HG03558 (cell line): ENCODE data around the gene OR13D1.
A peak's percentile ranks its signal among the peaks of the same experiment; 100 is the strongest.
"Not testable (repeated sequence)": the region's sequence is repeated elsewhere in the genome, so short reads cannot be mapped to it uniquely, and the experiment has no call there.

Experiments used
- ATAC-seq: cut with Tn5 transposase; IDR thresholded peaks from one replicate; pipeline ENCODE4 v1.9.1; 2021; ENCODE audit warnings: moderate number of reproducible peaks; ENCODE audit not compliant: unreplicated experiment; ENCODE audit errors: extremely low read depth

OR13D1 gene, protein sequence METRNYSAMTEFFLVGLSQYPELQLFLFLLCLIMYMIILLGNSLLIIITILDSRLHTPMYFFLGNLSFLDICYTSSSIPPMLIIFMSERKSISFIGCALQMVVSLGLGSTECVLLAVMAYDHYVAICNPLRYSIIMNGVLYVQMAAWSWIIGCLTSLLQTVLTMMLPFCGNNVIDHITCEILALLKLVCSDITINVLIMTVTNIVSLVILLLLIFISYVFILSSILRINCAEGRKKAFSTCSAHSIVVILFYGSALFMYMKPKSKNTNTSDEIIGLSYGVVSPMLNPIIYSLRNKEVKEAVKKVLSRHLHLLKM

DNA sequence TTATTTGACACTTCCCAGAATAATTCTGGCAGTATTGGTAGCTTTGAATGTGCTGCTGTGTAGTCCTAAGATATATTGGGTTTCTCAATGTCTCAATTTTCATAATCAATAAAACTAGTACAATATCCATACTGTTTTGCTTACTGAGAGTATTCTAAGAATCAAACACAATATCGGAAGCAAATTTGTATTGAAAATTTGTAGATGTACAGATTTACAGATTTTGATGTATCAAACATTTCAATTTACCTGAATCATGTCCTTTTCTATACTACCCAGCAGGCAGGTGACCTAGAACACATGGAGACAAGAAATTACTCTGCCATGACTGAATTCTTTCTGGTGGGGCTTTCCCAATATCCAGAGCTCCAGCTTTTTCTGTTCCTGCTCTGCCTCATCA, at the start of gene OR13D1:
OR13D1 (plus strand) TSS at position 301 of the 400 bp plus-strand sequence; CDS start at position 301, 0 bp downstream.
- no peak for ATAC-seq

- no peak for ATAC-seq
Measured at GRCh38 chr9:104658496-104659195, 35.7 kb upstream of the OR13D1 start.

- ATAC-seq: no peak
Measured at GRCh38 chr9:104675611-104676010, 18.7 kb upstream of the OR13D1 start.

- peak; percentile 75 for ATAC-seq
Measured at GRCh38 chr9:104682642-104683041, 11.7 kb upstream of the OR13D1 start.

DNA sequence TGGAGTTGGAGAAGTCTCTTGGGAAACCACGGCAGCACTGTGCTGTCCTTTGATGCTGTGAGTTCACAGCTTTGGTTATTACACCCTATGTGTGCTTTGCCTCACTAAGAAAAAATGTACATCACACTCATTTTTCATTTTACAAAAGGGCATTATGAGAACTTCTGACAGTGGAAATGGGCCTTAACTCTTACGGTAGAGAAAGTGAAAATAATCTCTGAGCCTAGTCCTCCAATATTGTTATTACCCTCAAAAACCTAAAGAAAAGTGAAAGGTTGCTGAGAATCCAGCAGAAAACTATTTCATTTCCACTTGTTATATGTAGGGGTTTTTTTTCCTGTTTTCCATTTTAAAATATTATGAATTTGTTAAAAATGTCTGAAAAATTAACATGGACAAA, 8.2 kb upstream of the OR13D1 start:
- ATAC-seq: no peak

DNA sequence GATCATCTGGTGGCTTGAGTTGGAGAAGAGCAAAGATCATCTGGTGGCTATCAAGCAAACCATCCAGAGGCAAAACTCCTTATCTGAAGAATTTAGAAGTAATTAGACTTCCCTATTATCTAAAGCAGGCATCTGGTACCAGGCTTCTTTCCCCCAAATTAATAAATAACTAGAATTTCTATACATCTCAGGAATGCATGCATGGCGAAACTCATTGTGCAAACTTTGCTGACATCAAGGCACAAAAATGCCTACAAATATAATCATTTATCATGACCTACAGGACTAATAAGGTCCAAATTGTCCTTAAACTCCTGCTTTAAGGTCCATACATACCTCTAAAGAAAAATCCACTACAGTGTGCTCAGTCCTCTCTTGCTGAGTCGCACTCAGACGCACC, 6.0 kb downstream of the OR13D1 start:
- no peak for ATAC-seq

DNA sequence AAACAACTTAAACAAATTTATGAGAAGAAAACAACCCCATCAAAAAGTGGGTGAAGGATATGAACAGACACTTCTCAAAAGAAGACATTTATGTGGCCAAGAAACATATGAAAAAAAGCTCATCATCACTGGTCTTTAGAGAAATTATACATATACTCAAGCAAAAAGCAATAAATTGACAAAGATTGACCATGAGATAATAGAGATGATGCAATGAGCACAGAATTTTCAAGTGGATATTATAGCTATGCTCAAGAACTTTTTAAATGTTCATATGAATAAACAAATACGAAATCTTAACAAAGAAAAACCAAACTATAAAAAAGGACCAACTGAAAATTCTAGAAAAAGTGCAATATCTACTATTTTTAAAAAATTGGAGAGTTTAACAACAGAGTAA, 14.4 kb downstream of the OR13D1 start:
- not testable (repeated sequence) for ATAC-seq

- ATAC-seq: no peak
Measured at GRCh38 chr9:104711604-104712003, 17.3 kb downstream of the OR13D1 start.

GRCh38 chr9:104725014-104725413, 30.7 kb downstream of the OR13D1 start:
- no peak for ATAC-seq

GRCh38 chr9:104738452-104738851, 44.1 kb downstream of the OR13D1 start:
- ATAC-seq: no peak

DNA sequence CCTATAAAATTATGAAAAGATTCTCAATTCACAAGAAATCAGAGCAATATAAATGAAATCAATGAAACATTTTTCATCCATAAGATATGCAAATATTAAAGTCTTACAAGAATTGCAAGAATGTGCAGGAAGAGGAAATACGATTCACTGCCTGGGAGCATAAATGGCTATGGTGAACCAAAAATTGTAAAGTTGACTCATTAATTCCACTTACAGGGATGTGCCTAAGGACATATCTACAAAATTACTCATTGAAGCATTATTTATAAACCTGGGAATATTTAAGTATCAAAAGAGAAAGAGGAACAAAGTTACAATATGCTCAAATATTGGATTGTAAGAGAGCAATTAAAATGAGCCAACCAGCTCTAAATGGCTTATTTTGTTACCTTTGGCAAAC, 46.3 kb downstream of the OR13D1 start:
- ATAC-seq: no peak

DNA sequence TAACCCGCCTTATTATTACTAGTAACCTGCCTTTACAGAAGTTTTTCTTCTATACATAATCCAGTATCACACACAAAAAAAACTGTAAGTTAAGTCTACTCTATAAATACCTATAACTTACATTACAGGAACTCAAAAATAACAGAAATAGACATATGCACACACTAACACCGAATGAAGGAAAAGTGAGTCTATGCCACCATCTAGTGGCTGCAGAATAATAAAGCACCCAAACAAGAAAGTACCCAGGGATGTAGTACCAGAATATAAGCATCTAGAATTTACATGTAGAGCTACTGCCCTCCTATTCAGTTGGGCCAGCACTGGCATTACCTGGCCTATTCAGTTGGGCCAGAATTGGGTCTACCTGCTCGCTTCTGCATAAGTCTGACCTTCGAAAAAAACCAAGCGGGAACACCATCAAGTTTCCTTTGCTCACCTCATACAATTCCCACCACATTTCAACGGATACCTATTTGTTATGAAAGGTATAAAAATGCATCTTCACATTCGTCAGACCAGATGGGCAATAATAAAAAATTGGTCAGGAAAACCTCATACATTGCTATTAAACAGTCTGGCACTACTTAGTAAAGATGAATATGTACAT, 49.2 kb downstream of the OR13D1 start:
- peak; percentile 52 for ATAC-seq
